ENCODE results near the gene POU2AF1. TPM values are rescaled to one million over a fixed set of nuclear protein-coding genes. Genes with fewer than 3 reads are reported as not detected.

POU2AF1 gene
- total RNA-seq, 1 donor from 2014 or later, result not detected

- Mint-ChIP-seq H3K36me3 (ENCODE audit: low read depth) (no peaks in the 10 kb centered on the region), H3K9me3 (ENCODE audit: low read depth) (no peaks in the 10 kb centered on the region), H3K4me1 (ENCODE audit: low read depth) (no peaks in the 10 kb centered on the region), H3K27me3 (ENCODE audit: low read depth) (peaks cover 31% of the 10 kb centered on the region), H3K27ac (ENCODE audit: unreplicated experiment) (no peak overlapping the region), H3K4me3 (ENCODE audit: unreplicated experiment) (no peak overlapping the region)
- no peak for TF ChIP-seq CTCF (IDR thresholded peaks at IDR 0.05)
- no peak for DNase-seq (ENCODE audit: low spot score)
These were observed 10.9 kb downstream of the POU2AF1 start for GRCh38 chr11:111368285-111368560.

GRCh38 chr11:111367411-111368284, 11.4 kb downstream of the POU2AF1 start:
- no peak for TF ChIP-seq CTCF (IDR thresholded peaks at IDR 0.05)
- H3K27ac Mint-ChIP-seq (ENCODE audit: unreplicated experiment), result no peak overlapping the region
- no peak overlapping the region for H3K4me3 Mint-ChIP-seq (ENCODE audit: unreplicated experiment)
- no peak for DNase-seq (ENCODE audit: low spot score)
- no peaks in the 10 kb centered on the region for H3K36me3 Mint-ChIP-seq (ENCODE audit: low read depth)
- H3K27me3 Mint-ChIP-seq (ENCODE audit: low read depth), result peaks cover 25% of the 10 kb centered on the region
- no peaks in the 10 kb centered on the region for H3K4me1 Mint-ChIP-seq (ENCODE audit: low read depth)
- H3K9me3 Mint-ChIP-seq (ENCODE audit: low read depth), result no peaks in the 10 kb centered on the region

- H3K4me1 Mint-ChIP-seq (ENCODE audit: low read depth), result no peaks in the 10 kb centered on the region
- peaks cover 21% of the 10 kb centered on the region for H3K27me3 Mint-ChIP-seq (ENCODE audit: low read depth)
- TF ChIP-seq CTCF (IDR thresholded peaks at IDR 0.05), result no peak
- H3K9me3 Mint-ChIP-seq (ENCODE audit: low read depth), result no peaks in the 10 kb centered on the region
- DNase-seq (ENCODE audit: low spot score), result no peak
- H3K4me3 Mint-ChIP-seq (ENCODE audit: unreplicated experiment), result no peak overlapping the region
- H3K27ac Mint-ChIP-seq (ENCODE audit: unreplicated experiment), result no peak overlapping the region
- H3K36me3 Mint-ChIP-seq (ENCODE audit: low read depth), result no peaks in the 10 kb centered on the region
These were observed 12.3 kb downstream of the POU2AF1 start for GRCh38 chr11:111366560-111367410.

GRCh38 chr11:111365722-111366559, 13.1 kb downstream of the POU2AF1 start:
- H3K4me3 Mint-ChIP-seq (ENCODE audit: unreplicated experiment), result no peak overlapping the region
- DNase-seq (ENCODE audit: low spot score), result no peak
- no peak for TF ChIP-seq CTCF (IDR thresholded peaks at IDR 0.05)
- H3K27ac Mint-ChIP-seq (ENCODE audit: unreplicated experiment), result no peak overlapping the region
- peaks cover 18% of the 10 kb centered on the region for H3K27me3 Mint-ChIP-seq (ENCODE audit: low read depth)
- no peaks in the 10 kb centered on the region for H3K9me3 Mint-ChIP-seq (ENCODE audit: low read depth)
- no peaks in the 10 kb centered on the region for H3K4me1 Mint-ChIP-seq (ENCODE audit: low read depth)
- no peaks in the 10 kb centered on the region for H3K36me3 Mint-ChIP-seq (ENCODE audit: low read depth)

- Mint-ChIP-seq H3K4me3 (ENCODE audit: unreplicated experiment) (no peak overlapping the region), H3K27me3 (ENCODE audit: low read depth) (peaks cover 7% of the 10 kb centered on the region), H3K27ac (ENCODE audit: unreplicated experiment) (no peak overlapping the region), H3K9me3 (ENCODE audit: low read depth) (no peaks in the 10 kb centered on the region), H3K4me1 (ENCODE audit: low read depth) (no peaks in the 10 kb centered on the region), H3K36me3 (ENCODE audit: low read depth) (no peaks in the 10 kb centered on the region)
- no peak for TF ChIP-seq CTCF (IDR thresholded peaks at IDR 0.05)
- DNase-seq (ENCODE audit: low spot score), result no peak
These were observed 14.6 kb downstream of the POU2AF1 start for GRCh38 chr11:111364503-111364902.

All from chondrocyte (in vitro differentiated cells).